ENCODE measurements around the gene QRICH1. TPM values are rescaled to one million over a fixed set of nuclear protein-coding genes. Genes with fewer than 3 reads are reported as not detected.

Gene QRICH1
- polyA plus RNA-seq, 1 of the 3 experiments (the other 2 are of a cell fraction), result 58.5 TPM

DNA sequence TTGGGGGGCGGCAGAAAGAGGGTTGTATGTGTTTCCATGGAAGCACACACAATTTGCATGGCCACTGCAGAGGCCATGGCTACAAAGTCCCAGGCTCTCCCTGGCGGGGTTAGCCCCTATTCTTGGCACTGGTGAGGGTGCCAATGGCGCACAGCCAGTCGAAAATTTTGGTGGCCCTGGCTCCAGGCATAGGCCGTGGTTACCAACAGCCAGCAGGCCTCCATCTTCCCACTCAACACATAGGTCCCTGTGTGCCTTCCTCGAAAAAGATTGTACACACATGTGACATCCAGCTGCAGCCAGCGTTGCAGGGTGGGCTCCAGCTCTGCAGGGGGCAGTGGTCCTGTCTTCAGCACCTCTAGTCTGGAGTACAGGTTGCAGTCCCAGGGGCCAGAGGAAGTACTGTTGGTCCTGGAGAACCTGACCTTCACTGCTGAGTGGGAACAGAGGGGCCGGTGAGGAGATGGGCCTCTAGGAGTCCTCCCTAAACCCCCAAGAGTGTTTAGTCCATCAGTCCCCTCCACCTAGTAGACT lies 96.7 kb downstream of the QRICH1 start (continued):
- no peak for TF ChIP-seq SMC3 (IDR thresholded peaks at IDR 0.05; ENCODE audit: low read depth, low read length)
- TF ChIP-seq GATA2 (CRISPR knock-in tag; IDR thresholded peaks at IDR 0.05), result no peak
- TF ChIP-seq, protein P1, sequence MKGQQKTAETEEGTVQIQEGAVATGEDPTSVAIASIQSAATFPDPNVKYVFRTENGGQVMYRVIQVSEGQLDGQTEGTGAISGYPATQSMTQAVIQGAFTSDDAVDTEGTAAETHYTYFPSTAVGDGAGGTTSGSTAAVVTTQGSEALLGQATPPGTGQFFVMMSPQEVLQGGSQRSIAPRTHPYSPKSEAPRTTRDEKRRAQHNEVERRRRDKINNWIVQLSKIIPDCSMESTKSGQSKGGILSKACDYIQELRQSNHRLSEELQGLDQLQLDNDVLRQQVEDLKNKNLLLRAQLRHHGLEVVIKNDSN (IDR thresholded peaks at IDR 0.05; ENCODE audit: borderline replicate concordance, low read depth), result no peak
- TF ChIP-seq, protein P2, sequence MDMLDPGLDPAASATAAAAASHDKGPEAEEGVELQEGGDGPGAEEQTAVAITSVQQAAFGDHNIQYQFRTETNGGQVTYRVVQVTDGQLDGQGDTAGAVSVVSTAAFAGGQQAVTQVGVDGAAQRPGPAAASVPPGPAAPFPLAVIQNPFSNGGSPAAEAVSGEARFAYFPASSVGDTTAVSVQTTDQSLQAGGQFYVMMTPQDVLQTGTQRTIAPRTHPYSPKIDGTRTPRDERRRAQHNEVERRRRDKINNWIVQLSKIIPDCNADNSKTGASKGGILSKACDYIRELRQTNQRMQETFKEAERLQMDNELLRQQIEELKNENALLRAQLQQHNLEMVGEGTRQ (IDR thresholded peaks at IDR 0.05; ENCODE audit: borderline replicate concordance, low read depth, low read length), result no peak
- TF ChIP-seq EP300 (IDR thresholded peaks at IDR 0.05; ENCODE audit: borderline replicate concordance in 1 of 2, low read depth in 1 of 2, low read length in 1 of 2), result no peak
- TF ChIP-seq, protein P3, sequence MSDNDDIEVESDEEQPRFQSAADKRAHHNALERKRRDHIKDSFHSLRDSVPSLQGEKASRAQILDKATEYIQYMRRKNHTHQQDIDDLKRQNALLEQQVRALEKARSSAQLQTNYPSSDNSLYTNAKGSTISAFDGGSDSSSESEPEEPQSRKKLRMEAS (IDR thresholded peaks at IDR 0.05; ENCODE audit: low read depth), result no peak
- no peak for TF ChIP-seq EZH2phosphoT487 (IDR thresholded peaks at IDR 0.05; ENCODE audit: borderline replicate concordance, low read depth)
- no peak for TF ChIP-seq ELF1 (IDR thresholded peaks at IDR 0.05)

DNA sequence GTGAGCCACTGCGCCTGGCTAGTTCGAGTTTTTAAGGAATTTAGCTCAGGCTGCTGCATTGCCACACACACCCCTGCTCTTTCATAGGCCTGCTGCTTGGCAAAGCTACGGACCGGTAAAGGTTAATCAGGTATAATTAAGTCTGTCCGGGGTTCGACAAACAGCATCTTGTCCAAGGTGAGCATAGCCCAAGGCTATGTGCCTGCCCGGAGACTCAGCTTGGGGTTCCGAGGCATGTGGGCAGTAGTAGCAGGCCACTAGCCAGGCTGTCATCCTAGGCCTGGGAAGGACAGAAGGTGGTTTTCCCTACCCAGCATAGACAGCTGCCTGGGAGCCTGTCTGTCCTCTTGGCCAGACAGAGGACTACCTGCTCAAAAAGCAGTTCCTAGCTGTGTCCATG lies 97.2 kb downstream of the QRICH1 start:
- DNase-seq, result no peak
- no peaks in the 10 kb centered on the region for H3F3A ChIP-seq (replicated peaks; ENCODE audit: insufficient read depth)
- no peak overlapping the region for H3K4me2 ChIP-seq
- H3K27me3 ChIP-seq (ENCODE audit: insufficient read depth), result no peaks in the 10 kb centered on the region
- 86% methylated on average over 4 of the region's 8 CpGs for WGBS (ENCODE audit: low lambda C conversion rate)
- no peak overlapping the region for H2AFZ ChIP-seq (ENCODE audit: low read depth)
- TF ChIP-seq EP300 (IDR thresholded peaks at IDR 0.05; ENCODE audit: borderline replicate concordance in 1 of 2, low read depth in 1 of 2, low read length in 1 of 2) (no peak), FOXM1 (IDR thresholded peaks at IDR 0.05; ENCODE audit: low read depth) (no peak), YY1 (IDR thresholded peaks at IDR 0.05; ENCODE audit: low read depth) (no peak), SIN3A (IDR thresholded peaks at IDR 0.05; ENCODE audit: borderline replicate concordance, low read depth, low read length) (no peak), RCOR1 (IDR thresholded peaks at IDR 0.05; ENCODE audit: low read length) (no peak), RFX5 (IDR thresholded peaks at IDR 0.05; ENCODE audit: low read length) (no peak), MEF2A (IDR thresholded peaks at IDR 0.05; ENCODE audit: borderline replicate concordance, low read depth) (no peak), FOSL2 (IDR thresholded peaks at IDR 0.05; ENCODE audit: borderline replicate concordance, low read depth) (no peak), TCF12 (IDR thresholded peaks at IDR 0.05) (no peak), GABPA (IDR thresholded peaks at IDR 0.05; ENCODE audit: low read depth) (no peak), NFIC (IDR thresholded peaks at IDR 0.05; ENCODE audit: borderline replicate concordance) (no peak), TEAD4 (IDR thresholded peaks at IDR 0.05; ENCODE audit: borderline replicate concordance, insufficient read depth) (no peak), RXRA (IDR thresholded peaks at IDR 0.05; ENCODE audit: borderline replicate concordance, low read depth) (no peak), GATA2 (CRISPR knock-in tag; IDR thresholded peaks at IDR 0.05) (no peak), EZH2phosphoT487 (IDR thresholded peaks at IDR 0.05; ENCODE audit: borderline replicate concordance, low read depth) (no peak), TAF1 (IDR thresholded peaks at IDR 0.05; ENCODE audit: borderline replicate concordance, low read depth, low read length) (no peak)
- TF ChIP-seq, protein P4, sequence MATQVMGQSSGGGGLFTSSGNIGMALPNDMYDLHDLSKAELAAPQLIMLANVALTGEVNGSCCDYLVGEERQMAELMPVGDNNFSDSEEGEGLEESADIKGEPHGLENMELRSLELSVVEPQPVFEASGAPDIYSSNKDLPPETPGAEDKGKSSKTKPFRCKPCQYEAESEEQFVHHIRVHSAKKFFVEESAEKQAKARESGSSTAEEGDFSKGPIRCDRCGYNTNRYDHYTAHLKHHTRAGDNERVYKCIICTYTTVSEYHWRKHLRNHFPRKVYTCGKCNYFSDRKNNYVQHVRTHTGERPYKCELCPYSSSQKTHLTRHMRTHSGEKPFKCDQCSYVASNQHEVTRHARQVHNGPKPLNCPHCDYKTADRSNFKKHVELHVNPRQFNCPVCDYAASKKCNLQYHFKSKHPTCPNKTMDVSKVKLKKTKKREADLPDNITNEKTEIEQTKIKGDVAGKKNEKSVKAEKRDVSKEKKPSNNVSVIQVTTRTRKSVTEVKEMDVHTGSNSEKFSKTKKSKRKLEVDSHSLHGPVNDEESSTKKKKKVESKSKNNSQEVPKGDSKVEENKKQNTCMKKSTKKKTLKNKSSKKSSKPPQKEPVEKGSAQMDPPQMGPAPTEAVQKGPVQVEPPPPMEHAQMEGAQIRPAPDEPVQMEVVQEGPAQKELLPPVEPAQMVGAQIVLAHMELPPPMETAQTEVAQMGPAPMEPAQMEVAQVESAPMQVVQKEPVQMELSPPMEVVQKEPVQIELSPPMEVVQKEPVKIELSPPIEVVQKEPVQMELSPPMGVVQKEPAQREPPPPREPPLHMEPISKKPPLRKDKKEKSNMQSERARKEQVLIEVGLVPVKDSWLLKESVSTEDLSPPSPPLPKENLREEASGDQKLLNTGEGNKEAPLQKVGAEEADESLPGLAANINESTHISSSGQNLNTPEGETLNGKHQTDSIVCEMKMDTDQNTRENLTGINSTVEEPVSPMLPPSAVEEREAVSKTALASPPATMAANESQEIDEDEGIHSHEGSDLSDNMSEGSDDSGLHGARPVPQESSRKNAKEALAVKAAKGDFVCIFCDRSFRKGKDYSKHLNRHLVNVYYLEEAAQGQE (IDR thresholded peaks at IDR 0.05; ENCODE audit: low read depth, low read length), result no peak
- peaks cover 0 to 29% of the 10 kb centered on the region in 2 experiments; a peak in 1 of 4 replicates for H3K4me1 ChIP-seq (ENCODE audit: control insufficient read depth in 1 of 2, insufficient read depth in 2 of 2, low read depth in 1 of 2, low read length in 1 of 2)
- H3K79me2 ChIP-seq (ENCODE audit: insufficient read depth), result peaks cover 8% of the 10 kb centered on the region; the same call in 1 of the 2 replicates
- H3K27ac ChIP-seq (ENCODE audit: low read depth in 2 of 2, low read length in 1 of 2), result no peak overlapping the region; a peak in 1 of 4 replicates
- no peaks in the 10 kb centered on the region for H3K9me3 ChIP-seq
- no peaks in the 10 kb centered on the region for H4K20me1 ChIP-seq (ENCODE audit: insufficient read depth)
- CTCF ChIA-PET, result interaction anchor here (1.2 to 3.5 kb wide), 6 partner anchors 10 to 32 kb away, joined by 3 to 26 read pairs (median 8); partner anchors contain the start of genes IMPDH2, NDUFAF3 and WDR6
- no peak overlapping the region for H3K4me3 ChIP-seq (ENCODE audit: low read depth in 2 of 2, low read length in 1 of 2)
- H3K9ac ChIP-seq, result no peak overlapping the region
- no peaks in the 10 kb centered on the region for H3K9me2 ChIP-seq
- POLR2A ChIA-PET, result interaction anchor here (1.5 to 5.7 kb wide), 3 partner anchors 9 to 18 kb away, joined by 5 to 44 read pairs (median 5); partner anchors contain the start of gene WDR6
- no peaks in the 10 kb centered on the region for H3K36me3 ChIP-seq (replicated peaks in 1 of 2; ENCODE audit: control insufficient read depth in 1 of 2, insufficient read depth in 2 of 2, low read length in 1 of 2)

Measured in SK-N-SH (cell line).